HL-60 (cell line): ENCODE results near the gene GALNT17.

Source experiments
- DNase-seq, 2 experiments: peaks; one replicate each; pipeline ENCODE4 v3.0.0-alpha.2; 2010 to 2020; ENCODE audit warnings: low read depth in 1 of 2, low spot score in 1 of 2
- H3K27ac ChIP-seq: fragments of 250-450 bp; sonication (Bioruptor Pico); replicated peaks from 2 replicates; pipeline ENCODE4 v1.5.1; 2020; ENCODE audit warnings: mild to moderate bottlenecking, moderate library complexity
- H3K27me3 ChIP-seq: fragments of 250-450 bp; sonication (Bioruptor Pico); 2 replicates; pipeline ENCODE4 v1.5.1; 2021; ENCODE audit warnings: mild to moderate bottlenecking, moderate library complexity; ENCODE audit not compliant: insufficient read depth, poor library complexity, severe bottlenecking
- H3K4me3 ChIP-seq: replicated peaks from 2 replicates; pipeline ENCODE4 v1.5.1; 2011; ENCODE audit warnings: mild to moderate bottlenecking, control low read depth, low read length; ENCODE audit not compliant: insufficient read depth
- CTCF ChIP-seq: IDR thresholded peaks from one replicate; pipeline ENCODE4 v1.5.1; 2011; ENCODE audit warnings: low read length, control low read depth, inconsistent platforms; ENCODE audit not compliant: insufficient read depth
- GABPA ChIP-seq: IDR thresholded peaks from 2 replicates; pipeline ENCODE4 v1.6.1; 2012; ENCODE audit warnings: low read depth
- POLR2AphosphoS5 ChIP-seq: IDR thresholded peaks from 2 replicates; pipeline ENCODE4 v1.6.1; 2012; ENCODE audit warnings: low read depth
- REST ChIP-seq: IDR thresholded peaks from 2 replicates; pipeline ENCODE4 v1.6.1; 2012; ENCODE audit warnings: low read depth; ENCODE audit not compliant: insufficient replicate concordance
- SPI1 ChIP-seq: IDR thresholded peaks from 2 replicates; pipeline ENCODE4 v1.6.1; 2012; ENCODE audit warnings: low read depth, mild to moderate bottlenecking, borderline replicate concordance

Gene GALNT17

GRCh38 chr7:71191771-71192170, 59.8 kb downstream of the GALNT17 start:
- H3K4me3 ChIP-seq = no peak overlapping the region
- no peak for TF ChIP-seq REST
- TF ChIP-seq POLR2AphosphoS5 = no peak
- TF ChIP-seq GABPA = no peak
- no peak for TF ChIP-seq SPI1
- TF ChIP-seq CTCF = no peak
- no peak for DNase-seq

GRCh38 chr7:71193099-71193810, 61.3 kb downstream of the GALNT17 start:
- no peak overlapping the region for H3K27ac ChIP-seq
- no peaks in the 10 kb centered on the region for H3K27me3 ChIP-seq
- H3K4me3 ChIP-seq = no peak overlapping the region
- DNase-seq = no peak
- TF ChIP-seq POLR2AphosphoS5 (no peak), SPI1 (no peak), GABPA (no peak), REST (no peak), CTCF (no peak)

More at GRCh38 chr7:71191771-71192170, 59.8 kb downstream of the GALNT17 start:
- no peaks in the 10 kb centered on the region for H3K27me3 ChIP-seq
- H3K27ac ChIP-seq = no peak overlapping the region

- Histone ChIP-seq H3K4me3 (no peak overlapping the region), H3K27ac (no peak overlapping the region), H3K27me3 (no peaks in the 10 kb centered on the region)
- TF ChIP-seq SPI1 (no peak), REST (no peak), POLR2AphosphoS5 (no peak), GABPA (no peak), CTCF (no peak)
- DNase-seq = no peak
These were observed 66.4 kb downstream of the GALNT17 start for GRCh38 chr7:71198391-71198790.
